ENCODE measurements around the gene HTR6. TPM values are rescaled to one million over a fixed set of nuclear protein-coding genes. Genes with fewer than 3 reads are reported as not detected.

The HTR6 gene
- total RNA-seq, 1 experiment from 2014 or later, result 0.37 TPM

DNA sequence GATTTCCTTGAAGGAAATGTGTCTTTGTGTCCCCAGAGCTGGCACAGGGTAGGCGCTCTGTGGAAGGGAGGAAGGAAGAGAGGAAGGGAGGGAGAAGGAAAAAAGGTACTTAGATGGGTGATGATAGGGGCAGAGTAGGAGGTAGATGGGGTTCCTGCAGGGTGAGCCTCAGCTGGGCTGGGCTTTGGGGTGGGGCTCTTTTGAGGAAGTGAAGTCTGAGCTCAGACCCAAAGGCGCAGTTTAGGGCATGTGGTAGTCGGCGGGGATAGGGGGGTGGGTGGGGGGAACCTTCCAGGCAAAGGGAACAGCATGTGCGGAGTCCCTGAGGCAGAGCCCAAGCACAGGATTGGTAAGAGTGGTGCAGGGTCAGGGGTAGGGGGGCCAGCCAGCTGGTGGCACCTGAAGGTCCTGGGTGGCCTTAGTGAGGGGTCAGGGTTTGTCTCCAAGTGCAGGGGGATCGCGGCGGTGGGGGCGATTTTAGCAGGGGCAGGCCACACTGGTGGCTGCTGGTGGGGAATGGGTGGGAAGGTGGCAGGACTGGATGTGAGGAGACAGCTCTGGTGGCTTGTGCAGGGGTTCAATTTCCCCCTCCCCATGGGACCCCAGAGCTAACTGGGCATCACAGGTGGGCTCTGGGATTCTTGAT is 8.4 kb upstream of the HTR6 start:
- TF ChIP-seq, protein P1, sequence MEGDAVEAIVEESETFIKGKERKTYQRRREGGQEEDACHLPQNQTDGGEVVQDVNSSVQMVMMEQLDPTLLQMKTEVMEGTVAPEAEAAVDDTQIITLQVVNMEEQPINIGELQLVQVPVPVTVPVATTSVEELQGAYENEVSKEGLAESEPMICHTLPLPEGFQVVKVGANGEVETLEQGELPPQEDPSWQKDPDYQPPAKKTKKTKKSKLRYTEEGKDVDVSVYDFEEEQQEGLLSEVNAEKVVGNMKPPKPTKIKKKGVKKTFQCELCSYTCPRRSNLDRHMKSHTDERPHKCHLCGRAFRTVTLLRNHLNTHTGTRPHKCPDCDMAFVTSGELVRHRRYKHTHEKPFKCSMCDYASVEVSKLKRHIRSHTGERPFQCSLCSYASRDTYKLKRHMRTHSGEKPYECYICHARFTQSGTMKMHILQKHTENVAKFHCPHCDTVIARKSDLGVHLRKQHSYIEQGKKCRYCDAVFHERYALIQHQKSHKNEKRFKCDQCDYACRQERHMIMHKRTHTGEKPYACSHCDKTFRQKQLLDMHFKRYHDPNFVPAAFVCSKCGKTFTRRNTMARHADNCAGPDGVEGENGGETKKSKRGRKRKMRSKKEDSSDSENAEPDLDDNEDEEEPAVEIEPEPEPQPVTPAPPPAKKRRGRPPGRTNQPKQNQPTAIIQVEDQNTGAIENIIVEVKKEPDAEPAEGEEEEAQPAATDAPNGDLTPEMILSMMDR (conservative IDR thresholded peaks at IDR 0.05), result no peak
- no peak for DNase-seq
- Histone ChIP-seq H2BK120ac (ENCODE audit: low read depth, low read length, poor library complexity, severe bottlenecking) (no peak overlapping the region), H2AFZ (ENCODE audit: low read length) (no peak overlapping the region), H3K14ac (ENCODE audit: insufficient read depth, low read length) (no peak overlapping the region; the same call in 1 of the 2 replicates), H3K27ac (ENCODE audit: insufficient read length, low read depth, low read length) (no peak overlapping the region), H3K18ac (ENCODE audit: insufficient read length, low read depth, low read length) (no peak overlapping the region), H4K20me1 (ENCODE audit: control insufficient read depth, insufficient read depth, insufficient read length) (no peaks in the 10 kb centered on the region), H3K4me2 (ENCODE audit: insufficient read depth, insufficient read length, low read length) (no peak overlapping the region), H3K9me3 (ENCODE audit: control insufficient read depth, low read depth, low read length) (no peaks in the 10 kb centered on the region), H3K79me2 (ENCODE audit: insufficient read depth, low read length) (no peaks in the 10 kb centered on the region), H3T11ph (ENCODE audit: low read length) (no peak overlapping the region), H2AK5ac (ENCODE audit: insufficient read length, low read length) (no peak overlapping the region), H3K23ac (ENCODE audit: insufficient read length, low read depth, low read length) (no peak overlapping the region), H2BK12ac (ENCODE audit: insufficient read length, low read depth, low read length) (no peak overlapping the region), H3K27me3 (ENCODE audit: insufficient read depth, low read length) (peaks cover 2% of the 10 kb centered on the region; the same call in 1 of the 2 replicates), H3K9ac (ENCODE audit: extremely low read depth, insufficient read length, low read length) (no peak overlapping the region), H2BK5ac (ENCODE audit: insufficient read length, low read length) (no peak overlapping the region), H4K5ac (ENCODE audit: insufficient read length, low read depth, low read length) (no peak overlapping the region), H3K56ac (ENCODE audit: insufficient read length, low read depth, low read length) (no peak overlapping the region), H3K23me2 (ENCODE audit: insufficient read length, low read depth, low read length, poor library complexity, severe bottlenecking) (no peaks in the 10 kb centered on the region), H4K8ac (replicated peaks; ENCODE audit: insufficient read length, low read depth, low read length) (no peak overlapping the region), H4K91ac (ENCODE audit: insufficient read length, low read depth, low read length) (no peak overlapping the region), H2BK20ac (ENCODE audit: low read depth, low read length, poor library complexity, severe bottlenecking) (no peak overlapping the region), H3K79me1 (ENCODE audit: insufficient read depth, low read depth, low read length, poor library complexity, severe bottlenecking) (no peaks in the 10 kb centered on the region), H3K4ac (ENCODE audit: low read depth, low read length) (no peak overlapping the region), H2BK15ac (ENCODE audit: low read depth, low read length) (no peak overlapping the region), H3K4me1 (ENCODE audit: insufficient read depth, low read length) (no peaks in the 10 kb centered on the region)
- peak overlapping the region in 1 of 3 experiments; percentile 76; a peak in 1 of 7 replicates for H3K27ac Mint-ChIP-seq
- no CpG with 5 or more reads among the region's 9 CpGs for WGBS (ENCODE audit: extremely low coverage, insufficient read length, low lambda C conversion rate)
- H3K36me3 Mint-ChIP-seq (ENCODE audit: insufficient read depth in 1 of 3, low read depth in 3 of 3), result no peaks in the 10 kb centered on the region
- peaks cover 21 to 36% of the 10 kb centered on the region in 2 experiments for H3K4me1 Mint-ChIP-seq
- no peak overlapping the region for H3K4me3 Mint-ChIP-seq
- no peaks in the 10 kb centered on the region for H3K9me3 Mint-ChIP-seq
- H3K27me3 Mint-ChIP-seq (ENCODE audit: low read depth), result peaks cover 7% of the 10 kb centered on the region
